HG03280 (cell line): Measurements from ENCODE around the gene CILP2.

Experiments
- ATAC-seq: cut with Tn5 transposase; IDR thresholded peaks from one replicate; pipeline ENCODE4 v1.9.1; 2021; ENCODE audit warnings: mild to moderate bottlenecking, moderate library complexity; ENCODE audit not compliant: unreplicated experiment

CILP2 gene

DNA sequence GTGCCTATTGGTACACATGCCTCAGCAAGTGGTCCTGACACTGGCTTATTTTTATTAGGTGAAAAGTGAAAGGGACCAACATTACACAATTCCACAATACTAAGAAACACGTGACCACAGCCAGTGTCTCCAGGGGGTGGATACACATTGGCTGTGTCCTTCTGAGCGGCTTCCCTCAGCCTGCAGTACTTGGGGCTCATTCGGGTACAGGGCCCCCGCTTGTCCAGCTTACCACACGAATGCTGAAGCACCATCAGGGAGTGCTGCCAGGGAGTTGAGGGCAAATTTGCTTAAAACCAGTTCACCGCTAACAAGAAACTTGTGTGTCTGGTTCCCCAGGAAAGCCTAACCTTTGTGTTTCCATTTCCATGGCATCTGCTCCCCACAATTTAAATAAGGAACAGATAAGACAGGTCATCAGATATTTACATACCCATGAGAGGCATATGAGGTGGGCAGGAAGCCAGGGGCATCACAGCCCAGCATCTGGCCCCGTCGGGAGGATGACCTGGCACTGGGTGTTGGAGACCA is 57.2 kb downstream of the CILP2 start:
- no peak for ATAC-seq
